GM23338 (cell line): ENCODE measurements around the gene LRMDA.

ENCODE experiments used
- CREB1 ChIP-seq: fragments of 250-450 bp; sonication (Bioruptor Pico); IDR thresholded peaks from 2 replicates; pipeline ENCODE4 v1.5.0; 2020; ENCODE audit warnings: low read depth, mild to moderate bottlenecking, moderate library complexity
- EZH2 ChIP-seq: fragments of 200-600 bp; sonication (generic); IDR thresholded peaks from one replicate; pipeline ENCODE4 v1.8.0; 2017; ENCODE audit warnings: antibody characterized with exemption, mild to moderate bottlenecking, low read depth; ENCODE audit not compliant: unreplicated experiment
- EZH2phosphoT487 ChIP-seq: fragments of 200-600 bp; sonication (generic); IDR thresholded peaks from one replicate; pipeline ENCODE4 v1.8.1; 2018; ENCODE audit warnings: antibody characterized with exemption; ENCODE audit not compliant: unreplicated experiment
- JUNB ChIP-seq: IDR thresholded peaks from one replicate; pipeline ENCODE4 v1.6.1; 2016; ENCODE audit warnings: antibody characterized with exemption; ENCODE audit not compliant: unreplicated experiment
- NANOG ChIP-seq: IDR thresholded peaks from 2 replicates; pipeline ENCODE4 v1.6.1; 2016; ENCODE audit warnings: antibody characterized with exemption, borderline replicate concordance
- POLR2AphosphoS5 ChIP-seq: IDR thresholded peaks from 2 replicates; pipeline ENCODE4 v1.6.1; 2016; ENCODE audit warnings: antibody characterized with exemption, low read depth
- STAT1 ChIP-seq: IDR thresholded peaks from one replicate; pipeline ENCODE4 v1.6.1; 2016; ENCODE audit warnings: antibody characterized with exemption; ENCODE audit not compliant: unreplicated experiment
- ZNF114 ChIP-seq: fragments of 250-450 bp; sonication (Bioruptor Pico); IDR thresholded peaks from 2 replicates; pipeline ENCODE4 v1.5.0; 2020; ENCODE audit warnings: mild to moderate bottlenecking, moderate library complexity
- ZNF331 ChIP-seq: fragments of 250-450 bp; sonication (Bioruptor Pico); IDR thresholded peaks from 2 replicates; pipeline ENCODE4 v1.5.0; 2020; ENCODE audit warnings: low read depth, mild to moderate bottlenecking, moderate library complexity
- TF ChIP-seq, protein P1 (sequence below), 2 experiments: fragments of 200-600 bp in 1 of 2; sonication (generic) in 1 of 2; conservative IDR thresholded peaks; 2 replicates each; pipeline versions ENCODE4 v1.5.1 to v1.6.1; 2016 to 2017; ENCODE audit warnings: antibody characterized with exemption in 2 of 2, low read depth in 2 of 2, mild to moderate bottlenecking in 2 of 2, moderate library complexity in 1 of 2
- TF ChIP-seq, protein P2 (sequence below): IDR thresholded peaks from one replicate; pipeline ENCODE4 v1.6.1; 2018; ENCODE audit warnings: antibody characterized with exemption; ENCODE audit not compliant: unreplicated experiment
- TF ChIP-seq, protein P3 (sequence below): IDR thresholded peaks from 2 replicates; pipeline ENCODE4 v1.6.1; 2016; ENCODE audit warnings: antibody characterized with exemption

DNA sequence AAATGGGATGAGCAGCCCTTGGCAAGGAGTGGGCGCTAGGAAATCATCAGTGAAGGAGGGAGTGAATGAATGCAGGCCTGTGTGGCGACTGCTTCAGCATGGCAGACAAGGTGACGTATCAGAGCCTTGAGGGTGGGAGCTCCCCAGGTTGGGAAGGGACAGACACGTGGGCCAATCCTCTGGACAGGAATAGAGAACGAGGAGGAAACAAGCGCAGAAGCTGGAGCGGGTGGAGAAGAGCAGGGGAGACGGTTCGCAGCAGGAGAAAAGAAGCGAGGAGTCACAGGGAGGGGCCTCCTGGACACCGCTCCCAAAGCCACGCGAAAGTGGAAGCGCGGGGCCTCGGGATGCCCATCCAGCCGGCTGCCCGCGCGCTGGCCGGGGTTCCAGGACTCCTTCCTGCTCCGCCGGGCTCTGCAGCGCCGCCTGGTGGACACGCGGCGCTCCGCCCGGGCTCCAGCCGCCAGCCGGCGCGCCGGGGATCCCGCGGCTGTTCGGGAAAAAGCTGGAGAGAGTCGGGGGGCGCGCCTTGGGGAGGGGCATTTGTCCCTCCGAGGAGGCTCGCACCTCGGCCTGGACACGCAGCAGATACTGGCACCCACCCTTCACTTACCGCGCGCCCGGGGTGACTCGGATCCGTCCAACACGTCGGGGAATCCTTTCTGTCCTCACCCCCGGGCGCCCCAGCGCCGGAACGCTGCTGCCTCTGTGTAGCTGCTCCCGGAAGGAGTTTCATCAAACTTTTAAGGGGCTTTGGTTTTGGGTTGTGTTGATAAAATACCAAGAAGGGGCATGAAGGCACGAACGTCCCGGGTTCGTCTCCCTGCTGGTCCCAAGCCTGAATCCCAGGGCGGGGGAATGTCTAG is 36.1 kb upstream of the LRMDA start:
- TF ChIP-seq, protein P1, sequence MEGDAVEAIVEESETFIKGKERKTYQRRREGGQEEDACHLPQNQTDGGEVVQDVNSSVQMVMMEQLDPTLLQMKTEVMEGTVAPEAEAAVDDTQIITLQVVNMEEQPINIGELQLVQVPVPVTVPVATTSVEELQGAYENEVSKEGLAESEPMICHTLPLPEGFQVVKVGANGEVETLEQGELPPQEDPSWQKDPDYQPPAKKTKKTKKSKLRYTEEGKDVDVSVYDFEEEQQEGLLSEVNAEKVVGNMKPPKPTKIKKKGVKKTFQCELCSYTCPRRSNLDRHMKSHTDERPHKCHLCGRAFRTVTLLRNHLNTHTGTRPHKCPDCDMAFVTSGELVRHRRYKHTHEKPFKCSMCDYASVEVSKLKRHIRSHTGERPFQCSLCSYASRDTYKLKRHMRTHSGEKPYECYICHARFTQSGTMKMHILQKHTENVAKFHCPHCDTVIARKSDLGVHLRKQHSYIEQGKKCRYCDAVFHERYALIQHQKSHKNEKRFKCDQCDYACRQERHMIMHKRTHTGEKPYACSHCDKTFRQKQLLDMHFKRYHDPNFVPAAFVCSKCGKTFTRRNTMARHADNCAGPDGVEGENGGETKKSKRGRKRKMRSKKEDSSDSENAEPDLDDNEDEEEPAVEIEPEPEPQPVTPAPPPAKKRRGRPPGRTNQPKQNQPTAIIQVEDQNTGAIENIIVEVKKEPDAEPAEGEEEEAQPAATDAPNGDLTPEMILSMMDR (conservative IDR thresholded peaks at IDR 0.05; ENCODE audit: low read depth in 2 of 2), result peak; percentile 67 to 78
- TF ChIP-seq POLR2AphosphoS5 (no peak), EZH2 (peak; percentile 92), EZH2phosphoT487 (no peak), ZNF114 (no peak), CREB1 (CRISPR knock-in tag) (no peak), ZNF331 (CRISPR knock-in tag) (no peak), JUNB (no peak), STAT1 (no peak), NANOG (no peak)
- TF ChIP-seq, protein P2, sequence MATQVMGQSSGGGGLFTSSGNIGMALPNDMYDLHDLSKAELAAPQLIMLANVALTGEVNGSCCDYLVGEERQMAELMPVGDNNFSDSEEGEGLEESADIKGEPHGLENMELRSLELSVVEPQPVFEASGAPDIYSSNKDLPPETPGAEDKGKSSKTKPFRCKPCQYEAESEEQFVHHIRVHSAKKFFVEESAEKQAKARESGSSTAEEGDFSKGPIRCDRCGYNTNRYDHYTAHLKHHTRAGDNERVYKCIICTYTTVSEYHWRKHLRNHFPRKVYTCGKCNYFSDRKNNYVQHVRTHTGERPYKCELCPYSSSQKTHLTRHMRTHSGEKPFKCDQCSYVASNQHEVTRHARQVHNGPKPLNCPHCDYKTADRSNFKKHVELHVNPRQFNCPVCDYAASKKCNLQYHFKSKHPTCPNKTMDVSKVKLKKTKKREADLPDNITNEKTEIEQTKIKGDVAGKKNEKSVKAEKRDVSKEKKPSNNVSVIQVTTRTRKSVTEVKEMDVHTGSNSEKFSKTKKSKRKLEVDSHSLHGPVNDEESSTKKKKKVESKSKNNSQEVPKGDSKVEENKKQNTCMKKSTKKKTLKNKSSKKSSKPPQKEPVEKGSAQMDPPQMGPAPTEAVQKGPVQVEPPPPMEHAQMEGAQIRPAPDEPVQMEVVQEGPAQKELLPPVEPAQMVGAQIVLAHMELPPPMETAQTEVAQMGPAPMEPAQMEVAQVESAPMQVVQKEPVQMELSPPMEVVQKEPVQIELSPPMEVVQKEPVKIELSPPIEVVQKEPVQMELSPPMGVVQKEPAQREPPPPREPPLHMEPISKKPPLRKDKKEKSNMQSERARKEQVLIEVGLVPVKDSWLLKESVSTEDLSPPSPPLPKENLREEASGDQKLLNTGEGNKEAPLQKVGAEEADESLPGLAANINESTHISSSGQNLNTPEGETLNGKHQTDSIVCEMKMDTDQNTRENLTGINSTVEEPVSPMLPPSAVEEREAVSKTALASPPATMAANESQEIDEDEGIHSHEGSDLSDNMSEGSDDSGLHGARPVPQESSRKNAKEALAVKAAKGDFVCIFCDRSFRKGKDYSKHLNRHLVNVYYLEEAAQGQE, result no peak
- TF ChIP-seq, protein P3, sequence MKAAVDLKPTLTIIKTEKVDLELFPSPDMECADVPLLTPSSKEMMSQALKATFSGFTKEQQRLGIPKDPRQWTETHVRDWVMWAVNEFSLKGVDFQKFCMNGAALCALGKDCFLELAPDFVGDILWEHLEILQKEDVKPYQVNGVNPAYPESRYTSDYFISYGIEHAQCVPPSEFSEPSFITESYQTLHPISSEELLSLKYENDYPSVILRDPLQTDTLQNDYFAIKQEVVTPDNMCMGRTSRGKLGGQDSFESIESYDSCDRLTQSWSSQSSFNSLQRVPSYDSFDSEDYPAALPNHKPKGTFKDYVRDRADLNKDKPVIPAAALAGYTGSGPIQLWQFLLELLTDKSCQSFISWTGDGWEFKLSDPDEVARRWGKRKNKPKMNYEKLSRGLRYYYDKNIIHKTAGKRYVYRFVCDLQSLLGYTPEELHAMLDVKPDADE, result no peak
